ENCODE data around the gene GRID1.

- no peak for TF ChIP-seq WHSC1 (IDR thresholded peaks at IDR 0.05; ENCODE audit: low read length)
- no peak for TF ChIP-seq SMC3 (conservative IDR thresholded peaks at IDR 0.05; ENCODE audit: insufficient read depth, low read depth, low read length)
- no peak for TF ChIP-seq PYGO2 (tag; IDR thresholded peaks at IDR 0.05)
- no peak for TF ChIP-seq ZBTB7A (IDR thresholded peaks at IDR 0.05; ENCODE audit: borderline replicate concordance, control insufficient read depth, low read depth, low read length)
- no peak for TF ChIP-seq ZFX (CRISPR knock-in tag; IDR thresholded peaks at IDR 0.05)
- TF ChIP-seq, protein P1, sequence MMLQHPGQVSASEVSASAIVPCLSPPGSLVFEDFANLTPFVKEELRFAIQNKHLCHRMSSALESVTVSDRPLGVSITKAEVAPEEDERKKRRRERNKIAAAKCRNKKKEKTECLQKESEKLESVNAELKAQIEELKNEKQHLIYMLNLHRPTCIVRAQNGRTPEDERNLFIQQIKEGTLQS (IDR thresholded peaks at IDR 0.05), result no peak
- TF ChIP-seq, protein P1 (CRISPR knock-in tag; conservative IDR thresholded peaks at IDR 0.05), result no peak
- no peak for TF ChIP-seq JUN (IDR thresholded peaks at IDR 0.05; ENCODE audit: borderline replicate concordance, low read depth, low read length)
- no peak for TF ChIP-seq JUN (CRISPR knock-in tag; IDR thresholded peaks at IDR 0.05; ENCODE audit: borderline replicate concordance)
- no peak for TF ChIP-seq KDM4B (IDR thresholded peaks at IDR 0.05; ENCODE audit: borderline replicate concordance in 2 of 2, low read depth in 1 of 2)
- TF ChIP-seq NONO (IDR thresholded peaks at IDR 0.05; ENCODE audit: low read depth in 2 of 2, low read length in 1 of 2), result no peak
- TF ChIP-seq POLR2A (conservative IDR thresholded peaks at IDR 0.05), result no peak
- no peak for TF ChIP-seq POLR2AphosphoS2 (IDR thresholded peaks at IDR 0.05; ENCODE audit: low read length)
- TF ChIP-seq NFIC (IDR thresholded peaks at IDR 0.05), result no peak
Observed at GRCh38 chr10:86191686-86192085, 174.9 kb downstream of the GRID1 start.
